Neuronal stem cell (in vitro differentiated cells): Measurements from ENCODE around the gene CKAP5.

Experiments
- DNase-seq: peaks from one replicate; pipeline ENCODE4 v3.0.0-alpha.2; 2013; ENCODE audit warnings: low spot score
- H2AFZ ChIP-seq: one replicate; pipeline ENCODE4 v1.6.1; 2013; ENCODE audit warnings: mild to moderate bottlenecking, low read length, inconsistent platforms
- H2AK5ac ChIP-seq: 2 replicates; pipeline ENCODE4 v1.6.1; 2013; ENCODE audit warnings: low read depth, mild to moderate bottlenecking, inconsistent platforms, low read length, moderate library complexity, mixed read lengths
- H2BK120ac ChIP-seq: 2 replicates; pipeline ENCODE4 v1.6.1; 2013; ENCODE audit warnings: low read depth, mild to moderate bottlenecking, inconsistent platforms, low read length, moderate library complexity, mixed read lengths
- H2BK12ac ChIP-seq: one replicate; pipeline ENCODE4 v1.6.1; 2013; ENCODE audit warnings: low read length, inconsistent platforms
- H2BK15ac ChIP-seq: 2 replicates; pipeline ENCODE4 v1.6.1; 2013; ENCODE audit warnings: mild to moderate bottlenecking, low read length, inconsistent platforms, mixed read lengths
- H2BK5ac ChIP-seq: one replicate; pipeline ENCODE4 v1.6.1; 2013; ENCODE audit warnings: inconsistent platforms, mild to moderate bottlenecking, low read length, moderate library complexity
- H3K14ac ChIP-seq: one replicate; pipeline ENCODE4 v1.6.1; 2013; ENCODE audit warnings: low read length, inconsistent platforms
- H3K18ac ChIP-seq: 2 replicates; pipeline ENCODE4 v1.6.1; 2013; ENCODE audit warnings: low read length, inconsistent platforms
- H3K23ac ChIP-seq: 2 replicates; pipeline ENCODE4 v1.6.1; 2013; ENCODE audit warnings: low read depth, mild to moderate bottlenecking, mixed read lengths, low read length, inconsistent platforms; ENCODE audit not compliant: poor library complexity
- H3K27ac ChIP-seq: replicated peaks from 3 replicates; pipeline ENCODE4 v1.5.1; 2013; ENCODE audit warnings: low read length, inconsistent platforms
- H3K27me3 ChIP-seq, 3 experiments: 2 replicates each; pipeline ENCODE4 v1.6.1; 2013; ENCODE audit warnings: low read length in 3 of 3, mild to moderate bottlenecking in 2 of 3, inconsistent platforms in 1 of 3, low read depth in 1 of 3, mixed read lengths in 1 of 3, moderate library complexity in 1 of 3; ENCODE audit not compliant: control insufficient read depth in 3 of 3, insufficient read depth in 3 of 3
- H3K36me3 ChIP-seq, 2 donors: replicated peaks in 1 of 2; 2 replicates each; pipeline ENCODE4 v1.6.1; 2013; ENCODE audit warnings: low read length in 2 of 2; ENCODE audit not compliant: control insufficient read depth in 2 of 2, insufficient read depth in 2 of 2
- H3K4ac ChIP-seq: 2 replicates; pipeline ENCODE4 v1.6.1; 2013; ENCODE audit warnings: inconsistent platforms, mild to moderate bottlenecking, low read length, moderate library complexity
- H3K4me1 ChIP-seq, 2 donors: 1 replicate in 1 of 2; 2 replicates in 1 of 2; pipeline ENCODE4 v1.6.1; 2013; ENCODE audit warnings: low read length in 2 of 2, low read depth in 1 of 2; ENCODE audit not compliant: control insufficient read depth in 2 of 2, insufficient read depth in 1 of 2
- H3K4me2 ChIP-seq: one replicate; pipeline ENCODE4 v1.6.1; 2013; ENCODE audit warnings: mild to moderate bottlenecking, low read length, inconsistent platforms; ENCODE audit not compliant: insufficient read depth, poor library complexity, severe bottlenecking
- H3K4me3 ChIP-seq, 2 donors: 2 replicates each; pipeline ENCODE4 v1.5.1; 2013; ENCODE audit warnings: low read length in 2 of 2, mild to moderate bottlenecking in 2 of 2, inconsistent platforms in 1 of 2, moderate library complexity in 1 of 2
- H3K79me1 ChIP-seq: one replicate; pipeline ENCODE4 v1.6.1; 2013; ENCODE audit warnings: low read depth, mild to moderate bottlenecking, inconsistent platforms, low read length, moderate library complexity
- H3K9ac ChIP-seq: one replicate; pipeline ENCODE4 v1.6.1; 2013; ENCODE audit warnings: mild to moderate bottlenecking, low read depth, low read length, inconsistent platforms; ENCODE audit not compliant: poor library complexity
- H3K9me3 ChIP-seq, 2 donors: replicated peaks in 1 of 2; 2 replicates each; pipeline versions ENCODE3 to v1.6.1; 2013; ENCODE audit warnings: low read length in 2 of 2, mild to moderate bottlenecking in 2 of 2, inconsistent platforms in 1 of 2, low read depth in 1 of 2, mixed read lengths in 1 of 2, moderate library complexity in 1 of 2; ENCODE audit not compliant: control insufficient read depth in 2 of 2, insufficient read depth in 1 of 2
- H4K8ac ChIP-seq: one replicate; pipeline ENCODE4 v1.6.1; 2013; ENCODE audit warnings: low read depth, mild to moderate bottlenecking, inconsistent platforms, low read length, moderate library complexity
- H4K91ac ChIP-seq: one replicate; pipeline ENCODE4 v1.6.1; 2013; ENCODE audit warnings: low read length, low read depth, mild to moderate bottlenecking, inconsistent platforms; ENCODE audit not compliant: poor library complexity
- WGBS, 2 donors: extraction: QIAGEN DNeasy Blood & Tissue Kit; methylation state at CpG; one replicate each; pipeline ENCODE4 v1.1.7; 2013; ENCODE audit warnings: missing lambda C conversion rate in 2 of 2, mixed read lengths in 1 of 2; ENCODE audit not compliant: insufficient read length in 2 of 2, insufficient replicate concordance in 1 of 2; ENCODE audit errors: extremely low coverage in 2 of 2; 5-methylcytosine and 5-hydroxymethylcytosine counted together

Gene CKAP5

DNA sequence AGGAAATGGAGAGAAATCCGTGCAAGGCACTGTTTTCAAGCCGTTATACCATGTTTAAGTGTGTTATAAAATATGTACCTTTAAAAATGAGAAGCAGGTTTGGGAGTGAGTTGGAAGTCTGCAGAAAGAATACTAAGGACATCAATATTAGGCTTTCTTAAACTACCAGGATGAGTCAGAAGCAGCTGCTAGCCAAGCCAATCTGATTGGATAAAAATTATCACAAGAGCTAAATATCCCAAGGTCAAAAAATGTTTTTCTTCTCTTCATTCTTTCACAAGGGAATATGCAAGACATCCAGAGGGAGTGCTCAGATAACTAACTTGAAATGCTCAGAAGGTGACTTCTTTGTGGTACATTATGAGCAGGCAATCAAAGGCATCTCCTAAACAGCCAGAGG is 19.3 kb upstream of the CKAP5 start:
- WGBS, 2 donors: no CpG with 5 or more reads among the region's 2 CpGs
- no peak for DNase-seq

GRCh38 chr11:46860218-46860617 is 14.1 kb upstream of the CKAP5 start:
- H3K79me1 ChIP-seq: no peaks in the 10 kb centered on the region
- H3K27ac ChIP-seq: no peak overlapping the region
- no peak overlapping the region for H2AFZ ChIP-seq
- no peaks in the 10 kb centered on the region for H3K4me1 ChIP-seq
- H3K36me3 ChIP-seq: peaks cover 33 to 92% of the 10 kb centered on the region in 2 donors
- H3K9me3 ChIP-seq: no peaks in the 10 kb centered on the region
- no peak overlapping the region for H4K8ac ChIP-seq
- H2BK5ac ChIP-seq: no peak overlapping the region
- no peak overlapping the region for H3K18ac ChIP-seq
- H3K23ac ChIP-seq: no peak overlapping the region
- H3K14ac ChIP-seq: no peak overlapping the region
- no peak overlapping the region for H4K91ac ChIP-seq
- H3K4ac ChIP-seq: no peak overlapping the region
- DNase-seq: no peak
- no peak overlapping the region for H2AK5ac ChIP-seq
- H3K4me3 ChIP-seq: no peak overlapping the region
- H2BK12ac ChIP-seq: no peak overlapping the region
- no peak overlapping the region for H3K9ac ChIP-seq
- H2BK15ac ChIP-seq: no peak overlapping the region
- no peaks in the 10 kb centered on the region for H3K27me3 ChIP-seq
- no peak overlapping the region for H3K4me2 ChIP-seq
- no CpG with 5 or more reads among the region's 4 CpGs for WGBS, 2 donors
- no peak overlapping the region for H2BK120ac ChIP-seq

More for the DNA sequence above, 19.3 kb upstream of the CKAP5 start:
- Histone ChIP-seq H3K36me3 (peaks cover 30 to 95% of the 10 kb centered on the region in 2 donors), H2BK5ac (no peak overlapping the region), H3K4ac (no peak overlapping the region), H3K4me2 (no peak overlapping the region), H3K27ac (no peak overlapping the region), H2BK12ac (no peak overlapping the region), H3K9ac (no peak overlapping the region), H4K91ac (no peak overlapping the region), H3K27me3 (no peaks in the 10 kb centered on the region), H4K8ac (no peak overlapping the region), H3K79me1 (no peaks in the 10 kb centered on the region), H2AFZ (no peak overlapping the region), H3K18ac (no peak overlapping the region), H2BK15ac (no peak overlapping the region), H3K4me1 (no peaks in the 10 kb centered on the region), H3K23ac (no peak overlapping the region), H3K9me3 (no peaks in the 10 kb centered on the region), H2AK5ac (no peak overlapping the region), H2BK120ac (no peak overlapping the region), H3K4me3 (no peak overlapping the region), H3K14ac (no peak overlapping the region)

DNA sequence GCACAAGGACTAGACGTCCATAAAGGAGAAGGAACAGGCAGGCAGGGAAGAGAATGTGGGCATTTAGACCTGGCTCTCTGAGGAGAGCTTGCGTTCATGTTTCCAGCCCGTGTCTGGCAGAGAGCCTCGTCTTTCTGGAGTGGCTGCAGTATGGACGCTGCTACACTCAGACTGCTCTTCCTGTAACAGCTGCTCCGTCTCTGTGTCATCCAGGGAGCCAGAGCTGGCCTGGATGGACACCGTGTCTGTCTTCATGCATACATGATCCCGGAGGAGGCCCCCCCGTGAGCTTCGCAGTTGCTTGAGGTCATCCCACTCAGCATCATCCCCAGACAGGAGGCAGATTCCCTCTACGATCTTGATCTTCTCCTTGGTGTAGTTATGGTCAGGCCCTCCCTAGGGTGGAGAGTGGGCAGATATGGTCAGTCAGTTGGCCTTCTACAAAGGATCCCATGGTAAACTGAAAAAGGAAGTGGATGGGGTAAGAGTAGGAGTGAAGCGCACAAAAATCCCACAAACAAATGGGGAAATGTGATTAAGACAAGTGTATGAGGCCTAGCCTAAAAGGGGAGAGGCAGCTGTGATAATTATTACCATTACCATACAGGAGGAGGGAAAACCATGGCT is 13.0 kb upstream of the CKAP5 start:
- Histone ChIP-seq H3K14ac (no peak overlapping the region), H3K23ac (no peak overlapping the region), H2BK5ac (no peak overlapping the region), H2AFZ (no peak overlapping the region), H3K4ac (no peak overlapping the region), H3K9ac (no peak overlapping the region), H2BK120ac (no peak overlapping the region), H3K27me3 (no peaks in the 10 kb centered on the region), H2BK12ac (no peak overlapping the region), H3K4me3 (no peak overlapping the region), H4K91ac (no peak overlapping the region), H3K4me2 (no peak overlapping the region), H3K79me1 (no peaks in the 10 kb centered on the region), H3K36me3 (peaks cover 28 to 80% of the 10 kb centered on the region in 2 donors), H3K4me1 (no peaks in the 10 kb centered on the region), H3K18ac (no peak overlapping the region), H2BK15ac (no peak overlapping the region), H4K8ac (no peak overlapping the region), H3K27ac (no peak overlapping the region), H3K9me3 (no peaks in the 10 kb centered on the region), H2AK5ac (no peak overlapping the region)
- DNase-seq: no peak
- no CpG with 5 or more reads among the region's 12 CpGs for WGBS, 2 donors

GRCh38 chr11:46857666-46858065 is 11.6 kb upstream of the CKAP5 start:
- Histone ChIP-seq H3K36me3 (peaks cover 23 to 68% of the 10 kb centered on the region in 2 donors), H2AK5ac (no peak overlapping the region), H2BK5ac (no peak overlapping the region), H2BK15ac (no peak overlapping the region), H3K4me1 (no peaks in the 10 kb centered on the region), H2BK12ac (no peak overlapping the region), H3K9ac (no peak overlapping the region), H2AFZ (no peak overlapping the region), H3K4me2 (no peak overlapping the region), H3K27me3 (no peaks in the 10 kb centered on the region), H3K14ac (no peak overlapping the region), H3K18ac (no peak overlapping the region), H3K23ac (no peak overlapping the region), H3K9me3 (no peaks in the 10 kb centered on the region), H4K91ac (no peak overlapping the region), H2BK120ac (no peak overlapping the region), H3K4me3 (no peak overlapping the region), H3K27ac (no peak overlapping the region), H3K4ac (no peak overlapping the region), H3K79me1 (no peaks in the 10 kb centered on the region), H4K8ac (no peak overlapping the region)
- no peak for DNase-seq
- WGBS, 2 donors: no CpG with 5 or more reads among the region's 4 CpGs
